ENCODE data around the gene CISTR. TPM values are rescaled to one million over a fixed set of nuclear protein-coding genes. Genes with fewer than 3 reads are reported as not detected.
A peak's percentile ranks its signal among the peaks of the same experiment; 100 is the strongest.

Gene CISTR
- total RNA-seq, 3 donors from 2014 or later = not detected

GRCh38 chr12:53743266-53744129 lies 8.3 kb downstream of the CISTR start:
- H3K9me3 Mint-ChIP-seq = no peaks in the 10 kb centered on the region
- DNase-seq (peak; percentile 55), ATAC-seq (peak; percentile 62 to 64)
- peaks cover 32% of the 10 kb centered on the region for H3K4me1 Mint-ChIP-seq (ENCODE audit: low read depth)
- no peaks in the 10 kb centered on the region for H3K36me3 Mint-ChIP-seq (ENCODE audit: insufficient read depth)
- H3K27me3 Mint-ChIP-seq (ENCODE audit: low read depth) = peaks cover 55% of the 10 kb centered on the region
- peak overlapping the region; percentile 65 for H3K4me3 Mint-ChIP-seq

DNA sequence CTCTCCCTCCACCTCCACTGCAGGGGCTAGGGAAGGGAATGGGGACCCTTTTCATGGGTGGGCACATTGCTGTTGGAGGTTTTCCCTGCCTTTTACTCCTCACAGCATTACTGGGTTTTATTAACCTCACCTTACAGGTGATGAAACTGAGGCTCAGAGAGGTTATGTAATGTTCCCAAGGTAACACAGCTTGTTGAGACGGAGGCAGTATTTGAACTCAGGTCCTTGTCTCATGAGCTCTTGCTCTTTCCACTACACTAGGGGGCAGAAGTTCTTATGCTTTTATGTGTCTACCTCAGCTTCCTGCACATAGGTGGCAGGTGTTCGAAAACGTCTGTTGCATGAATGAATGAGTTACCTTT lies 11.7 kb downstream of the CISTR start:
- DNase-seq = no peak
- ATAC-seq = no peak
- H3K27me3 Mint-ChIP-seq (ENCODE audit: low read depth) = peaks cover 66% of the 10 kb centered on the region
- peaks cover 22% of the 10 kb centered on the region for H3K4me1 Mint-ChIP-seq (ENCODE audit: low read depth)
- no peaks in the 10 kb centered on the region for H3K36me3 Mint-ChIP-seq (ENCODE audit: insufficient read depth)
- no peaks in the 10 kb centered on the region for H3K9me3 Mint-ChIP-seq
- H3K4me3 Mint-ChIP-seq = no peak overlapping the region

- H3K4me3 Mint-ChIP-seq = peak overlapping the region; percentile 63
- H3K9me3 Mint-ChIP-seq = no peaks in the 10 kb centered on the region
- ATAC-seq (peak; percentile 25 to 30), DNase-seq (no peak)
- peaks cover 22% of the 10 kb centered on the region for H3K4me1 Mint-ChIP-seq (ENCODE audit: low read depth)
- H3K36me3 Mint-ChIP-seq (ENCODE audit: insufficient read depth) = no peaks in the 10 kb centered on the region
- peaks cover 64% of the 10 kb centered on the region for H3K27me3 Mint-ChIP-seq (ENCODE audit: low read depth)
Observed at GRCh38 chr12:53739214-53740129, 12.3 kb downstream of the CISTR start.

- peak overlapping the region; percentile 63 for H3K4me3 Mint-ChIP-seq
- peak; percentile 54 to 69 for ATAC-seq
- H3K9me3 Mint-ChIP-seq = no peaks in the 10 kb centered on the region
- H3K27me3 Mint-ChIP-seq (ENCODE audit: low read depth) = peaks cover 57% of the 10 kb centered on the region
- H3K36me3 Mint-ChIP-seq (ENCODE audit: insufficient read depth) = no peaks in the 10 kb centered on the region
- H3K4me1 Mint-ChIP-seq (ENCODE audit: low read depth) = peaks cover 25% of the 10 kb centered on the region
- peak; percentile 48 for DNase-seq
Observed at GRCh38 chr12:53738406-53739213, 13.2 kb downstream of the CISTR start.

- ATAC-seq (no peak), DNase-seq (no peak)
- H3K9me3 Mint-ChIP-seq = no peaks in the 10 kb centered on the region
- peaks cover 21% of the 10 kb centered on the region for H3K4me1 Mint-ChIP-seq (ENCODE audit: low read depth)
- H3K4me3 Mint-ChIP-seq = peak overlapping the region; percentile 63
- peaks cover 51% of the 10 kb centered on the region for H3K27me3 Mint-ChIP-seq (ENCODE audit: low read depth)
- no peaks in the 10 kb centered on the region for H3K36me3 Mint-ChIP-seq (ENCODE audit: insufficient read depth)
Observed at GRCh38 chr12:53737951-53738405, 13.8 kb downstream of the CISTR start.

GRCh38 chr12:53737093-53737808 lies 14.5 kb downstream of the CISTR start:
- Mint-ChIP-seq H3K4me1 (ENCODE audit: low read depth) (peaks cover 22% of the 10 kb centered on the region), H3K4me3 (no peak overlapping the region), H3K36me3 (ENCODE audit: insufficient read depth) (no peaks in the 10 kb centered on the region), H3K27me3 (ENCODE audit: low read depth) (peaks cover 44% of the 10 kb centered on the region), H3K9me3 (no peaks in the 10 kb centered on the region)
- ATAC-seq (no peak), DNase-seq (no peak)

GRCh38 chr12:53736592-53736991 lies 15.2 kb downstream of the CISTR start:
- no peak for DNase-seq
- Mint-ChIP-seq H3K4me1 (ENCODE audit: low read depth) (peaks cover 22% of the 10 kb centered on the region), H3K27me3 (ENCODE audit: low read depth) (peaks cover 41% of the 10 kb centered on the region), H3K9me3 (no peaks in the 10 kb centered on the region), H3K4me3 (no peak overlapping the region), H3K36me3 (ENCODE audit: insufficient read depth) (no peaks in the 10 kb centered on the region)
- no peak for ATAC-seq

DNA sequence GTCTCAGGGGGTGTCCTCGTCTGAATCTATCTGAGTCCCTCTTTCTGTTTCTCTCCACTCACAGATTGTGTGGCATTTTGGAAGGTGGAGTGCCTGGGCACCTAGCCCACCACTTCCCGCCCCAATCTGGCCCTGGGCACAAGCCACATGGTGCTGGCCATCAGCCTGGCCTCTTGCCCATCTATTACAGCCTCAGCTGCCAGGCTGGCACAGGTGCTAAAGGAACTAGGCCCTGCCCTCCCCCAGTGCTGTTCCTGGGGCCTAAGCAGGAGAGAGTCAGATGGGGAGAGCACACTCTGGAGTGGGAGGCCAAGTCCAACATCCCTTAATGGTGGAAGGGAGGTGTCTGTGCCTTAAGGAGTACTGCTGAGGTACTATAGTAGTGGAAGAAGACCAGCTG lies 16.2 kb downstream of the CISTR start:
- H3K36me3 Mint-ChIP-seq (ENCODE audit: insufficient read depth) = no peaks in the 10 kb centered on the region
- no peaks in the 10 kb centered on the region for H3K9me3 Mint-ChIP-seq
- ATAC-seq (no peak), DNase-seq (no peak)
- peaks cover 39% of the 10 kb centered on the region for H3K27me3 Mint-ChIP-seq (ENCODE audit: low read depth)
- H3K4me3 Mint-ChIP-seq = no peak overlapping the region
- peaks cover 22% of the 10 kb centered on the region for H3K4me1 Mint-ChIP-seq (ENCODE audit: low read depth)

DNA sequence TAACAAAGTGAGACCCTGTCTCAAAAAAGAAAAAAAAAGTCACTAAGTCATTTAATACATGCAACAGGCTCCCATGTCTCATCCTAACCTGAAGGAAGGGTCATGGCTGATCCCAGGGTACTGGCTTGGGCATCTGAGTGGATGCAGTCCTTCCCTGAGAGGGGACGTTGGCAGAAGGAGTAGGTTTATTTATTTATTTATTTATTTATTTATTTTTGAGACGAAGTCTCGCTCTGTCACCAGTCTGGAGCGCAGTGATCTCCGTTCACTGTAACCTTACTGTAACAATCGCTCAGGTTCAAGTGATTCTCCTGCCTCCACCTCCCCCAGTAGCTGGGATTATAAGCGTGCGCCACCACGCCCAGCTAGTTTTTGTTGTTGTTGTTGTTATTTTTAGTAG lies 17.4 kb downstream of the CISTR start:
- Mint-ChIP-seq H3K4me3 (no peak overlapping the region), H3K27me3 (ENCODE audit: low read depth) (peaks cover 36% of the 10 kb centered on the region)
- ATAC-seq = no peak

GRCh38 chr12:53733807-53734200 lies 18.0 kb downstream of the CISTR start:
- Mint-ChIP-seq H3K4me3 (no peak overlapping the region), H3K4me1 (ENCODE audit: low read depth) (peaks cover 13% of the 10 kb centered on the region), H3K27me3 (ENCODE audit: low read depth) (peaks cover 30% of the 10 kb centered on the region), H3K36me3 (ENCODE audit: insufficient read depth) (no peaks in the 10 kb centered on the region), H3K9me3 (no peaks in the 10 kb centered on the region)
- DNase-seq = no peak
- no peak for ATAC-seq

More for the DNA sequence above, 17.4 kb downstream of the CISTR start:
- Mint-ChIP-seq H3K4me1 (ENCODE audit: low read depth) (peaks cover 19% of the 10 kb centered on the region), H3K9me3 (no peaks in the 10 kb centered on the region), H3K36me3 (ENCODE audit: insufficient read depth) (no peaks in the 10 kb centered on the region)
- DNase-seq = no peak

GRCh38 chr12:53733051-53733806 lies 18.6 kb downstream of the CISTR start:
- H3K27me3 Mint-ChIP-seq (ENCODE audit: low read depth) = peaks cover 28% of the 10 kb centered on the region
- DNase-seq = no peak

GRCh38 chr12:53729644-53730043 lies 22.1 kb downstream of the CISTR start:
- Mint-ChIP-seq H3K4me3 (no peak overlapping the region), H3K4me1 (ENCODE audit: low read depth) (peaks cover 30% of the 10 kb centered on the region), H3K36me3 (ENCODE audit: insufficient read depth) (peaks cover 7% of the 10 kb centered on the region), H3K9me3 (no peaks in the 10 kb centered on the region), H3K27me3 (ENCODE audit: low read depth) (peaks cover 2% of the 10 kb centered on the region)
- DNase-seq (no peak), ATAC-seq (no peak)

More at GRCh38 chr12:53733051-53733806, 18.6 kb downstream of the CISTR start:
- no peaks in the 10 kb centered on the region for H3K36me3 Mint-ChIP-seq (ENCODE audit: insufficient read depth)
- H3K9me3 Mint-ChIP-seq = no peaks in the 10 kb centered on the region
- no peak overlapping the region for H3K4me3 Mint-ChIP-seq
- no peak for ATAC-seq
- H3K4me1 Mint-ChIP-seq (ENCODE audit: low read depth) = peaks cover 11% of the 10 kb centered on the region

DNA sequence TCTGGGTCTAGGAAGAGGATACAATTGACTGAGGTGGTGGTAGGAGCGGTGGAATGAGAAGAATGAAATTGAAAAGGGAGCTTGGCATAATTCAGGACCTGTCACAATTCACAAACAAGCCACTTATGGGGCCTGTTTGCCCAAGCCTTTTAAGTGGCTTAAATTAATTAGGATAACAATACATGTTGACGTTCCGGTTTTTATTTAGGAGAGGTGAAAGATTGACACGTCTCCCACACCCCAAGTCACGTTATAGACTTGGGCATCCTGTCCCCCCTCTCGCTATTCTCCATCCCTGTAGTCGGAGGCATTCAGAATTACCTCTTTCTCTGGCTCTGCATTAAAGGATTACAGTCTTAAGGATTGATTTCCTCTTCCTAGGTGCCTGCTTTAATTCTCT lies 23.6 kb downstream of the CISTR start:
- DNase-seq (no peak), ATAC-seq (no peak)
- Mint-ChIP-seq H3K36me3 (ENCODE audit: insufficient read depth) (peaks cover 15% of the 10 kb centered on the region), H3K9me3 (no peaks in the 10 kb centered on the region), H3K4me3 (peak overlapping the region; percentile 84), H3K27me3 (ENCODE audit: low read depth) (no peaks in the 10 kb centered on the region), H3K4me1 (ENCODE audit: low read depth) (peaks cover 26% of the 10 kb centered on the region)

All from activated T-cell treated with anti-CD3 and anti-CD28 coated beads, Interleukin-2, amount 50 U/mL, for 4 hours (primary cell).